H9 (cell line): ENCODE measurements around the gene KLC1. TPM values are rescaled to one million over a fixed set of nuclear protein-coding genes. Genes with fewer than 3 reads are reported as not detected.

ENCODE experiments used
- DNase-seq: peaks from one replicate; pipeline ENCODE4 v3.0.0-alpha.2; 2017
- H2AFZ ChIP-seq: one replicate; pipeline ENCODE4 v1.6.1; 2013; ENCODE audit warnings: mild to moderate bottlenecking, low read length, control low read depth, moderate library complexity
- H2AK5ac ChIP-seq: 2 replicates; pipeline ENCODE4 v1.6.1; 2013; ENCODE audit warnings: low read length, control low read depth, mixed read lengths; ENCODE audit not compliant: insufficient read length
- H2BK120ac ChIP-seq: one replicate; pipeline ENCODE4 v1.6.1; 2013; ENCODE audit warnings: low read depth, mild to moderate bottlenecking, low read length, control low read depth, inconsistent platforms; ENCODE audit not compliant: poor library complexity, severe bottlenecking
- H2BK12ac ChIP-seq: 2 replicates; pipeline ENCODE4 v1.6.1; 2013; ENCODE audit warnings: low read length, control low read depth, mixed read lengths, low read depth; ENCODE audit not compliant: insufficient read length
- H2BK15ac ChIP-seq: 2 replicates; pipeline ENCODE4 v1.6.1; 2013; ENCODE audit warnings: low read depth, low read length, control low read depth
- H2BK20ac ChIP-seq: one replicate; pipeline ENCODE4 v1.6.1; 2013; ENCODE audit warnings: low read depth, mild to moderate bottlenecking, low read length, control low read depth, inconsistent platforms; ENCODE audit not compliant: poor library complexity, severe bottlenecking
- H2BK5ac ChIP-seq: 2 replicates; pipeline ENCODE4 v1.6.1; 2013; ENCODE audit warnings: low read length, control low read depth, mixed read lengths; ENCODE audit not compliant: insufficient read length
- H3K14ac ChIP-seq: 2 replicates; pipeline ENCODE4 v1.6.1; 2013; ENCODE audit warnings: low read length, control low read depth; ENCODE audit not compliant: insufficient read depth
- H3K18ac ChIP-seq: 2 replicates; pipeline ENCODE4 v1.6.1; 2013; ENCODE audit warnings: low read depth, mild to moderate bottlenecking, mixed read lengths, low read length, control low read depth; ENCODE audit not compliant: insufficient read length
- H3K23ac ChIP-seq: 2 replicates; pipeline ENCODE4 v1.6.1; 2013; ENCODE audit warnings: low read length, control low read depth, mixed read lengths, low read depth; ENCODE audit not compliant: insufficient read length
- H3K23me2 ChIP-seq: 2 replicates; pipeline ENCODE4 v1.6.1; 2013; ENCODE audit warnings: low read depth, mild to moderate bottlenecking, mixed read lengths, low read length, control low read depth; ENCODE audit not compliant: insufficient read length, poor library complexity, severe bottlenecking
- H3K27ac ChIP-seq: 2 replicates; pipeline ENCODE4 v1.5.1; 2013; ENCODE audit warnings: low read length, control low read depth, mixed read lengths, low read depth; ENCODE audit not compliant: insufficient read length
- H3K27me3 ChIP-seq: 2 replicates; pipeline ENCODE4 v1.6.1; 2013; ENCODE audit warnings: low read length, control low read depth, inconsistent platforms; ENCODE audit not compliant: insufficient read depth
- H3K4ac ChIP-seq: 2 replicates; pipeline ENCODE4 v1.6.1; 2013; ENCODE audit warnings: low read depth, mild to moderate bottlenecking, control low read depth, inconsistent platforms, low read length, moderate library complexity
- H3K4me1 ChIP-seq: 2 replicates; pipeline ENCODE4 v1.6.1; 2013; ENCODE audit warnings: low read length, control low read depth, inconsistent platforms; ENCODE audit not compliant: insufficient read depth
- H3K4me2 ChIP-seq: 2 replicates; pipeline ENCODE4 v1.6.1; 2013; ENCODE audit warnings: low read length, control low read depth, mixed read lengths; ENCODE audit not compliant: insufficient read length, insufficient read depth
- H3K56ac ChIP-seq: 2 replicates; pipeline ENCODE4 v1.6.1; 2013; ENCODE audit warnings: low read depth, mild to moderate bottlenecking, mixed read lengths, low read length, control low read depth; ENCODE audit not compliant: insufficient read length
- H3K79me1 ChIP-seq: 2 replicates; pipeline ENCODE4 v1.6.1; 2013; ENCODE audit warnings: low read depth, mild to moderate bottlenecking, moderate library complexity, low read length, control low read depth, inconsistent platforms; ENCODE audit not compliant: insufficient read depth, poor library complexity, severe bottlenecking
- H3K79me2 ChIP-seq: 2 replicates; pipeline ENCODE4 v1.6.1; 2013; ENCODE audit warnings: low read length, control low read depth, inconsistent platforms; ENCODE audit not compliant: insufficient read depth
- H3K9ac ChIP-seq: 2 replicates; pipeline ENCODE4 v1.6.1; 2013; ENCODE audit warnings: low read length, control low read depth, mixed read lengths; ENCODE audit not compliant: insufficient read length; ENCODE audit errors: extremely low read depth
- H3K9me3 ChIP-seq: one replicate; pipeline ENCODE4 v1.6.1; 2013; ENCODE audit warnings: low read depth, low read length, inconsistent platforms; ENCODE audit not compliant: control insufficient read depth
- H3T11ph ChIP-seq: one replicate; pipeline ENCODE4 v1.6.1; 2013; ENCODE audit warnings: mild to moderate bottlenecking, low read length, control low read depth, inconsistent platforms
- H4K20me1 ChIP-seq: one replicate; pipeline ENCODE4 v1.6.1; 2013; ENCODE audit not compliant: control insufficient read depth, insufficient read length, insufficient read depth
- H4K5ac ChIP-seq: 2 replicates; pipeline ENCODE4 v1.6.1; 2013; ENCODE audit warnings: low read depth, mild to moderate bottlenecking, mixed read lengths, low read length, control low read depth; ENCODE audit not compliant: insufficient read length
- H4K8ac ChIP-seq: replicated peaks from 2 replicates; pipeline ENCODE4 v1.6.1; 2013; ENCODE audit warnings: low read length, control low read depth, mixed read lengths, low read depth; ENCODE audit not compliant: insufficient read length
- H4K91ac ChIP-seq: 2 replicates; pipeline ENCODE4 v1.6.1; 2013; ENCODE audit warnings: low read depth, mild to moderate bottlenecking, moderate library complexity, mixed read lengths, low read length, control low read depth; ENCODE audit not compliant: insufficient read length
- H3K27ac Mint-ChIP-seq, 3 experiments: 2 replicates in 2 of 3; 3 replicates in 1 of 3; pipeline ENCODE4 v1.8.0; 2020 to 2021; ENCODE audit warnings: mixed read lengths in 3 of 3, mild to moderate bottlenecking in 1 of 3, moderate library complexity in 1 of 3
- H3K27me3 Mint-ChIP-seq: 2 replicates; pipeline ENCODE4 v1.8.0; 2021; ENCODE audit warnings: low read depth, mild to moderate bottlenecking, moderate library complexity, mixed read lengths
- H3K36me3 Mint-ChIP-seq, 3 experiments: 2 replicates in 2 of 3; 3 replicates in 1 of 3; pipeline ENCODE4 v1.8.0; 2020 to 2021; ENCODE audit warnings: low read depth in 3 of 3, mixed read lengths in 3 of 3; ENCODE audit not compliant: insufficient read depth in 1 of 3
- H3K4me1 Mint-ChIP-seq, 2 experiments: 2 replicates each; pipeline ENCODE4 v1.8.0; 2020; ENCODE audit warnings: mixed read lengths in 2 of 2
- H3K4me3 Mint-ChIP-seq, 2 experiments: 2 replicates in 1 of 2; 3 replicates in 1 of 2; pipeline ENCODE4 v1.8.0; 2020 to 2021; ENCODE audit warnings: mild to moderate bottlenecking in 2 of 2, mixed read lengths in 2 of 2, moderate library complexity in 1 of 2
- H3K9me3 Mint-ChIP-seq, 2 experiments: 2 replicates in 1 of 2; 3 replicates in 1 of 2; pipeline ENCODE4 v1.8.0; 2020; ENCODE audit warnings: mild to moderate bottlenecking in 2 of 2, mixed read lengths in 2 of 2, moderate library complexity in 1 of 2
- CTCF ChIP-seq: fragments of 200-600 bp; sonication (generic); conservative IDR thresholded peaks from 3 replicates; pipeline ENCODE4 v1.8.0; 2021; ENCODE audit warnings: antibody characterized with exemption, mild to moderate bottlenecking
- WGBS: extraction: QIAGEN DNeasy Blood & Tissue Kit; methylation state at CpG from one replicate; pipeline ENCODE4 v1.1.7; 2013; ENCODE audit warnings: missing lambda C conversion rate, low lambda C conversion rate, mixed read lengths; ENCODE audit not compliant: insufficient read length; ENCODE audit errors: extremely low coverage; 5-methylcytosine and 5-hydroxymethylcytosine counted together
- total RNA-seq: library from RNA; stranded (reverse); gene quantifications from 2 replicates; pipeline ENCODE4 v1.2.1, GENCODE V29; 2021

Gene KLC1
- total RNA-seq, 1 experiment from 2014 or later, result 143 TPM

GRCh38 chr14:103741876-103742275 is 112.9 kb downstream of the KLC1 start:
- WGBS, result no CpG with 5 or more reads among the region's 9 CpGs
- Histone ChIP-seq H2BK15ac (no peak overlapping the region), H4K20me1 (no peaks in the 10 kb centered on the region), H3K9me3 (no peaks in the 10 kb centered on the region), H2BK12ac (no peak overlapping the region), H4K8ac (no peak overlapping the region), H3K4me1 (peaks cover 6% of the 10 kb centered on the region; the same call in 1 of the 2 replicates), H3K18ac (no peak overlapping the region), H2BK120ac (no peak overlapping the region), H3K23me2 (no peaks in the 10 kb centered on the region), H3K4me2 (no peak overlapping the region), H3K14ac (no peak overlapping the region), H3K4ac (no peak overlapping the region), H2BK5ac (no peak overlapping the region), H2AFZ (no peak overlapping the region), H3K56ac (no peak overlapping the region), H2AK5ac (no peak overlapping the region), H2BK20ac (no peak overlapping the region), H3K79me2 (no peaks in the 10 kb centered on the region), H3T11ph (no peak overlapping the region), H4K91ac (no peak overlapping the region), H3K9ac (no peak overlapping the region), H3K27me3 (no peaks in the 10 kb centered on the region), H3K23ac (no peak overlapping the region), H3K79me1 (no peaks in the 10 kb centered on the region), H3K27ac (no peak overlapping the region), H4K5ac (no peak overlapping the region)
- Mint-ChIP-seq H3K9me3 (no peaks in the 10 kb centered on the region), H3K4me1 (peaks cover 16 to 19% of the 10 kb centered on the region in 2 experiments), H3K36me3 (peaks cover 3 to 19% (median 10%) of the 10 kb centered on the region in 3 experiments; a peak in 6 of 7 replicates), H3K27ac (peak overlapping the region in 2 of 3 experiments; percentile 44 to 87; a peak in 2 of 7 replicates), H3K27me3 (no peaks in the 10 kb centered on the region), H3K4me3 (no peak overlapping the region; a peak in 1 of 5 replicates)
- DNase-seq, result no peak
- TF ChIP-seq CTCF, result no peak
